Endothelial cell of umbilical vein (primary cell): ENCODE data around the gene SEPTIN3.

Experiments
- EZH2 ChIP-seq: IDR thresholded peaks from 2 replicates; pipeline ENCODE4 v1.6.1; 2012; ENCODE audit warnings: borderline replicate concordance, low read depth, mild to moderate bottlenecking, moderate library complexity, low read length, inconsistent platforms; ENCODE audit not compliant: severe bottlenecking
- POLR2AphosphoS5 ChIP-seq: IDR thresholded peaks from 2 replicates; pipeline ENCODE4 v1.6.1; 2012; ENCODE audit warnings: low read depth, mild to moderate bottlenecking, control low read depth, low read length, moderate library complexity; ENCODE audit not compliant: insufficient read depth
- TF ChIP-seq, protein P1 (sequence below), 2 donors: IDR thresholded peaks; 1 replicate in 1 of 2; 2 replicates in 1 of 2; pipeline ENCODE4 v1.5.1; 2011; ENCODE audit warnings: low read length in 2 of 2, mild to moderate bottlenecking in 2 of 2, moderate library complexity in 2 of 2, control low read depth in 1 of 2, inconsistent platforms in 1 of 2, low read depth in 1 of 2; ENCODE audit not compliant: insufficient read depth in 1 of 2; ENCODE audit errors: extremely low read depth in 1 of 2

DNA sequence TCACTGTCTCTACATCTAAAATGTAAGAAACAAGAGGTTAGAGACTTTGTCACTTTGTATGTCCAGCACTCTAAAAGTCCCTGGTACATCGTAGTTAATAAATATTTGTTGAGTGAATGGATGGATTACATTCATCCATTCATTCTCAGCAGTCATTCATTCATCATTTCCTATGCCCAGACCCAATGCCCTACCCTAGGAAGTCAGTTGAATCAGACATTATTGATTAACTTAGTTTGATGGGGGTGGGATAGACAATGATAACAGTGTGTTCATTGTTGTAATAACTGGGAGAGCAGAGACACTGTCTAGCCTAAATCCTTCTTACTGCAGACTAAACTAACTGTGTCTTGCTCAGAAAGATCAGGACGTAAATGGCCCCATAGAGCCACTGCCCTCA is 21.1 kb upstream of the SEPTIN3 start:
- TF ChIP-seq POLR2AphosphoS5: no peak
- TF ChIP-seq, protein P1, sequence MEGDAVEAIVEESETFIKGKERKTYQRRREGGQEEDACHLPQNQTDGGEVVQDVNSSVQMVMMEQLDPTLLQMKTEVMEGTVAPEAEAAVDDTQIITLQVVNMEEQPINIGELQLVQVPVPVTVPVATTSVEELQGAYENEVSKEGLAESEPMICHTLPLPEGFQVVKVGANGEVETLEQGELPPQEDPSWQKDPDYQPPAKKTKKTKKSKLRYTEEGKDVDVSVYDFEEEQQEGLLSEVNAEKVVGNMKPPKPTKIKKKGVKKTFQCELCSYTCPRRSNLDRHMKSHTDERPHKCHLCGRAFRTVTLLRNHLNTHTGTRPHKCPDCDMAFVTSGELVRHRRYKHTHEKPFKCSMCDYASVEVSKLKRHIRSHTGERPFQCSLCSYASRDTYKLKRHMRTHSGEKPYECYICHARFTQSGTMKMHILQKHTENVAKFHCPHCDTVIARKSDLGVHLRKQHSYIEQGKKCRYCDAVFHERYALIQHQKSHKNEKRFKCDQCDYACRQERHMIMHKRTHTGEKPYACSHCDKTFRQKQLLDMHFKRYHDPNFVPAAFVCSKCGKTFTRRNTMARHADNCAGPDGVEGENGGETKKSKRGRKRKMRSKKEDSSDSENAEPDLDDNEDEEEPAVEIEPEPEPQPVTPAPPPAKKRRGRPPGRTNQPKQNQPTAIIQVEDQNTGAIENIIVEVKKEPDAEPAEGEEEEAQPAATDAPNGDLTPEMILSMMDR (IDR thresholded peaks at IDR 0.05; ENCODE audit: extremely low read depth in 1 of 2, insufficient read depth in 1 of 2, low read depth in 1 of 2, low read length in 2 of 2): no peak
- TF ChIP-seq EZH2: no peak
